ENCODE data around the gene TTC39B. TPM values are rescaled to one million over a fixed set of nuclear protein-coding genes. Genes with fewer than 3 reads are reported as not detected.

Gene TTC39B
- polyA plus RNA-seq, 1 donor from 2014 or later, result 0.36 TPM

GRCh38 chr9:15138357-15138686, 168.7 kb downstream of the TTC39B start:
- H3K27ac Mint-ChIP-seq, result no peak overlapping the region
- peaks cover 4% of the 10 kb centered on the region for H3K27me3 Mint-ChIP-seq
- H3K4me1 Mint-ChIP-seq, result peaks cover 0 to 5% (median 3%) of the 10 kb centered on the region in 3 donors
- no peaks in the 10 kb centered on the region for H3K36me3 Mint-ChIP-seq
- no peak overlapping the region for H3K4me3 Mint-ChIP-seq
- H3K9me3 Mint-ChIP-seq, result no peaks in the 10 kb centered on the region

DNA sequence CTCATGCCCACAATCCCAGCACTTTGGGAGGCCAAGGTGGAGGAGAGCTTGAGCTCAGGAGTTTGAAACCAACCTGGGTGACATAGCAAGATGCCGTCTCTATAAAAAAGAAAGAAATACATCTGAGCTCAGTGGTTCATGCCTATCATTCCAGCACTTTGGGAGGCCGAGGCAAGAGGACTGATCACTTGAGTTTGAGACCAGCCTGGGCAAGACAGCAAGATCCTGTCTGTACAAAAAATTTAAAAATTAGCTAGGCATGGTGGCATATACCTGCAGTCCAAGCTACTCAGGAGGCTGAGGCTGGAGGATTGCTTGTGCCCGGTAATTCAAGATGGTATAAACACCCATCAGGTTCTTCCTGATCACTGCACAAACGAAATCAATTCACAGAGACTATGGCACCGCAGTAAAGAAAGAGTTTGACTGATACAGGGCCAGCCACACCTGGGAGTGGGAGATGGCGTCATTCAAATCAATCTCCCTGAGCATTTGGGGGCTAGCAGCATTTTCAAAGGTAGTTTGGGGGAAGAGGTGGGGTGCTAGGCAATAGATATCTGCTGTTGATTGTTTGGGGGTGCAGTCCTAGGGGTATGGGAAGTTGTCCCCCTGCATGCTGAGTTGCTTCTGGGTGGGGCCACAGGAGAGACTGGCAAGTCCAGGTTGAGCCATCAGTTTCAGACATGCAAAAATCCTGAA, 169.2 kb downstream of the TTC39B start:
- no peak overlapping the region for H3K4me3 Mint-ChIP-seq
- peaks cover 0 to 5% (median 3%) of the 10 kb centered on the region in 3 donors for H3K4me1 Mint-ChIP-seq
- H3K27me3 Mint-ChIP-seq, result peaks cover 4% of the 10 kb centered on the region
- no peaks in the 10 kb centered on the region for H3K36me3 Mint-ChIP-seq
- H3K27ac Mint-ChIP-seq, result no peak overlapping the region
- H3K9me3 Mint-ChIP-seq, result no peaks in the 10 kb centered on the region

DNA sequence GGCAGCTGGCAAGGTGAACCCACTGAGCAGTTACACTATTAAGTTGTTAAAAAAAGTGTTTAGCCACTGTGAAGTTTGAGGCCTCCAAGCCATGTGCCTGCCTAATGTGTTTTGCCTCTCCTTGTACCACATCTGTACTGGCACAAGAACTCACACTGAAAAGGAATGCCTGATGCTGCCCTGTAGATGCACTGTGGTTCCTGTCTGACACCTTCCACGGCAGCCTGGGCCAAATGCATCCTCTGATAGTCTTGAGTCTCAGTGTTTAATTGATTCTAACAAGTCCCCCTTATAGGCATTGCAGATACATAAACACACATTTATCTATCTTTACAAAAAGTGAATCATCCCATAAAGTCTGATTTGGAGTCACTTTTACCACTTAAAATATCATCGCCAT, 169.9 kb downstream of the TTC39B start:
- peaks cover 0 to 5% (median 3%) of the 10 kb centered on the region in 3 donors for H3K4me1 Mint-ChIP-seq
- H3K36me3 Mint-ChIP-seq, result no peaks in the 10 kb centered on the region
- H3K9me3 Mint-ChIP-seq, result no peaks in the 10 kb centered on the region
- peaks cover 4% of the 10 kb centered on the region for H3K27me3 Mint-ChIP-seq
- H3K27ac Mint-ChIP-seq, result no peak overlapping the region
- no peak overlapping the region for H3K4me3 Mint-ChIP-seq

DNA sequence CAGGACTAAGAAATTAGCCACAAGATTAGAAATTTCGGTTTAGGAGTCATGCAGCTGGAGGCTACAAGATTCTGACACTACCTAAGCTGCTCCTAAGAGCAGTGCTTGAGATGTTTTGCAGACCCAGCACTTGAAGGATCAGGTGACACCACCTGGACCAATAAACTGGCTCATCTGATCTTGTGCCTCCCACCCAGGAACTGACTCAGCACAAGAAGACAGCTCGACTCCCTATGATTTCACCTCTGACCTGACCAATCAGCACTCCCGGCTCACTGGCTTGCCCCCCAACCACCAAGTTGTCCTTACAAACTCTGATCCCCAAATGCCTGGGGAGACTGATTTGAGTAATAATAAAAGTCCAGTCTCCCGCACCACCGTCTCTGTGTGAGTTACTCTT, 170.4 kb downstream of the TTC39B start:
- Mint-ChIP-seq H3K4me1 (peaks cover 0 to 5% (median 3%) of the 10 kb centered on the region in 3 donors), H3K4me3 (no peak overlapping the region), H3K27ac (no peak overlapping the region), H3K9me3 (no peaks in the 10 kb centered on the region), H3K27me3 (peaks cover 3% of the 10 kb centered on the region), H3K36me3 (no peaks in the 10 kb centered on the region)

DNA sequence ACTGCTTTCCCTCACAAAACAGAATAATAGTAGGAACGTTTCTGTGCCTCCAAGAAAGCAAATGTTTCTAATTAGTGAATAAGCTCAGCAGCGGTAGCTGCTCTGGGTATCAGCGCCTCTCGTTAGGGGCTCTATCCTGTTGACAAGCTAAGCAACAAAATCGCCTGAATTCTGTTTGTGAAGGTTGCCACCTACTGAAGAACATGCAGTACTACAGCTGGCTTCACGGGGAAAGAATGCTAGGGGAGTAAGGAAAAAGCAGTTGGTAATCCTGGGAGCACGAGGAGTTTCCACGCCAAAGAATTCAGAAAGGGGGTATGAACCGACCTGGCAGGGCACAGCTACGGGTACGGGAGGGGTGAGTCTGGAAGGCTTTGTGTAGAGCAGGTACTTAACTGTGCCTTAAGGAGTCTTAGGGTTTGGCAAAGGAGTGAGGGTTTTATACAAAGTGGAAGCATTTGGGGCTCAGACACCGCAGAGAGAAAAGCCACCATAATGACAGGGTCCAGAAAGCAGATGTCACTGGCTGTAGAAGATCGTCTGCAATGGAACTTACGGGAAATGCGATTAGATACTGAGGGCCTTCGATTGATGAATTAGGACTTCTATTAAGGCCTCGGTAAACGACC, 171.7 kb downstream of the TTC39B start:
- Mint-ChIP-seq H3K27ac (no peak overlapping the region), H3K4me1 (peaks cover 0 to 5% (median 3%) of the 10 kb centered on the region in 3 donors), H3K27me3 (peaks cover 3% of the 10 kb centered on the region), H3K36me3 (no peaks in the 10 kb centered on the region), H3K9me3 (no peaks in the 10 kb centered on the region), H3K4me3 (no peak overlapping the region)

- no peak overlapping the region for H3K27ac Mint-ChIP-seq
- no peak overlapping the region for H3K4me3 Mint-ChIP-seq
- peaks cover 0 to 5% (median 3%) of the 10 kb centered on the region in 3 donors for H3K4me1 Mint-ChIP-seq
- H3K9me3 Mint-ChIP-seq, result no peaks in the 10 kb centered on the region
- H3K27me3 Mint-ChIP-seq, result peaks cover 6% of the 10 kb centered on the region
- H3K36me3 Mint-ChIP-seq, result no peaks in the 10 kb centered on the region
Measured at GRCh38 chr9:15133488-15133887, 173.5 kb downstream of the TTC39B start.

- H3K9me3 Mint-ChIP-seq, result no peaks in the 10 kb centered on the region
- H3K27ac Mint-ChIP-seq, result no peak overlapping the region
- no peaks in the 10 kb centered on the region for H3K36me3 Mint-ChIP-seq
- H3K4me1 Mint-ChIP-seq, result peaks cover 0 to 5% (median 3%) of the 10 kb centered on the region in 3 donors
- H3K27me3 Mint-ChIP-seq, result peaks cover 6% of the 10 kb centered on the region
- H3K4me3 Mint-ChIP-seq, result no peak overlapping the region
Measured at GRCh38 chr9:15132091-15132490, 174.9 kb downstream of the TTC39B start.

GRCh38 chr9:15131094-15131493, 175.9 kb downstream of the TTC39B start:
- Mint-ChIP-seq H3K36me3 (no peaks in the 10 kb centered on the region), H3K4me1 (peaks cover 0 to 5% (median 3%) of the 10 kb centered on the region in 3 donors), H3K4me3 (no peak overlapping the region), H3K9me3 (no peaks in the 10 kb centered on the region), H3K27me3 (peaks cover 8% of the 10 kb centered on the region), H3K27ac (no peak overlapping the region)

GRCh38 chr9:15127831-15128230, 179.2 kb downstream of the TTC39B start:
- no peaks in the 10 kb centered on the region for H3K4me1 Mint-ChIP-seq
- H3K27ac Mint-ChIP-seq, result no peak overlapping the region
- H3K9me3 Mint-ChIP-seq, result no peaks in the 10 kb centered on the region
- peaks cover 2% of the 10 kb centered on the region for H3K36me3 Mint-ChIP-seq
- H3K27me3 Mint-ChIP-seq, result peaks cover 8% of the 10 kb centered on the region
- H3K4me3 Mint-ChIP-seq, result no peak overlapping the region

DNA sequence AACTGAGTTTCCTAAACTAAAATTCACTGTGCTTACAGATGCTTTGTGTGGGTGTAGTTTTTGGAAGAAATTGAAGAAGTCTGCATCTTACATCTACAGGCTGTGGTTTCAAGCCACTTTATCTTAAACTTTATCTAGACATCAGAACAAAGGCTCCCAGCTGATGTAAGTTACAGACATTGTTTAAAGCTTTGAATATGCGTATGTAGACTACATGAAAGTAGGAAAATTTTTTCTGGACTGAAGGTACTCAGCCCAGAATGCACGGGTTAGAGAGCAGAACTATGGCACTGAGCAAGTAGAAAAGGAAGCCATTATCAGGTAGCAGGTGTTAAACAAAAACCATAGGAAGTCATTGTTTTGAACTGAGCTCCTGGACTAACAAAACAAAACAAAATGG, 185.4 kb downstream of the TTC39B start:
- no peak overlapping the region for H3K27ac Mint-ChIP-seq
- peaks cover 2% of the 10 kb centered on the region for H3K36me3 Mint-ChIP-seq
- H3K27me3 Mint-ChIP-seq, result peaks cover 2% of the 10 kb centered on the region
- no peaks in the 10 kb centered on the region for H3K9me3 Mint-ChIP-seq
- H3K4me1 Mint-ChIP-seq, result peaks cover 0 to 2% (median 0%) of the 10 kb centered on the region in 3 donors
- no peak overlapping the region for H3K4me3 Mint-ChIP-seq

DNA sequence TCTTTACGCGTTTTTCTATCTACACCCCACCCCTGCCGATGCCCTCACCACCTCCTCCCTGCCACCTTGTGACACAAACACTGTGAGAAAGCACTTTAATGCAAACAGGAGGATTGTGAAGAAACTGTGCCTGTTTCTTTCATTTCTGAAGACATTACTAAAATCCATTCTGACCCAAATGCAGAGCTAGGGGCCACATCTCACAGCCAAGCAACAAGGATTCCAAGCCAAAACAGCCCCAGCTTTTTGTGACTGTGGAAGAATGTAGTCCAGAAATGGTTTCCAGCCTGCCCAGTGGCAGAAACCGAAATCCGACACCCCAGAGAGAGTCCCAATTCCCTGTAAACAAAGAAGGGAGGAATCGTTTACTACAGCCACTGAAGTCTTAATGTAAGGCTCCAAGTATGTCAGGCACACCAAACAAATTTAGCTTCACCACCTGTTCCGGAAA, 190.9 kb downstream of the TTC39B start:
- H3K36me3 Mint-ChIP-seq, result no peaks in the 10 kb centered on the region
- peaks cover 2% of the 10 kb centered on the region for H3K27me3 Mint-ChIP-seq
- no peaks in the 10 kb centered on the region for H3K9me3 Mint-ChIP-seq
- H3K4me3 Mint-ChIP-seq, result no peak overlapping the region
- H3K4me1 Mint-ChIP-seq, result no peaks in the 10 kb centered on the region
- H3K27ac Mint-ChIP-seq, result no peak overlapping the region

GRCh38 chr9:15115702-15116101, 191.3 kb downstream of the TTC39B start:
- Mint-ChIP-seq H3K4me1 (no peaks in the 10 kb centered on the region), H3K9me3 (no peaks in the 10 kb centered on the region), H3K27me3 (peaks cover 2% of the 10 kb centered on the region), H3K4me3 (no peak overlapping the region), H3K27ac (no peak overlapping the region), H3K36me3 (no peaks in the 10 kb centered on the region)

GRCh38 chr9:15115041-15115440, 192.0 kb downstream of the TTC39B start:
- Mint-ChIP-seq H3K27me3 (peaks cover 2% of the 10 kb centered on the region), H3K36me3 (no peaks in the 10 kb centered on the region), H3K27ac (no peak overlapping the region), H3K9me3 (no peaks in the 10 kb centered on the region), H3K4me3 (no peak overlapping the region), H3K4me1 (no peaks in the 10 kb centered on the region)

All from IgD-negative memory B cell (primary cell).